Cerebellar nuclear complex (tissue), 1 donor: ENCODE results near the gene ZZZ3.
"Not testable (repeated sequence)": the region's sequence is repeated elsewhere in the genome, so short reads cannot be mapped to it uniquely, and the experiment has no call there.

Experiments used
- DNase-seq, 2 experiments: peaks; one replicate each; lab custom pipeline; 2025; lab: John Stamatoyannopoulos, UW

ZZZ3 gene

DNA sequence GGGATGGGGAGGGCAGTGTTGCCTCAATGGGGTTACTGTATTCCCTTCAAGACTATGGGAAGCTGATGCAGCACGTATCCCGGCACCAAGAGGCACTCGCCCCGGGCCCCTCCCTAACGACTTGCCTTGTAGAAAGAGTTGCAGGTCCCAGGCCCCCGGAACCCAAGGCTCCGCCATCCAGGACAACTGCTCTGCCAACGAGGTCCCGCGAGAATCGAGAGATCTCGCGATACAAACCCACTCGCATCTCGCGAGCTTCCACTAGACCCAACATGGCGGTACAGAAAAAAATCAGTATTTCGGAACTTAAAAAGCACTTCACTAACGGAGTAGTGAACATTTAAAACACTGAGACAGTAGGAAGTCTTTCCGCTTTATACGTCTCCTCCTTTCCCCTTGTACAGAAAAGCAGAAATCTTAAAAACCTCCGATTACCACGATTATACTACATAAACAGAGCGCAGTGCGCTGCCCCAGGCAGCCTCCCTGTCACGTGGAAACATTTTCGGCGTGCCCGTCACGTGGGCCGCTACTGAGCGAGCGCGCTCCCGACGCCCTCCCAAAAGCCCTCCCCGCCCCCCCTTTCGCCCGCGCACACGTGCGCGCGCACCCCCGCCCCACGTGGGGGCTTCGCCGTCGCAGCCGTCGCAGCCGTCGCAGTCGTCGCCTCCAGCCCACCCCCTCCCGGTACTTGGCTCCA lies at the start of gene ZZZ3:
Gene ZZZ3, minus strand, starts transcription at position 199 of the 700 bp plus-strand sequence. CDS start 49,304 bp downstream, outside the sequence.
- DNase-seq, result peak; percentile 9 to 70

DNA sequence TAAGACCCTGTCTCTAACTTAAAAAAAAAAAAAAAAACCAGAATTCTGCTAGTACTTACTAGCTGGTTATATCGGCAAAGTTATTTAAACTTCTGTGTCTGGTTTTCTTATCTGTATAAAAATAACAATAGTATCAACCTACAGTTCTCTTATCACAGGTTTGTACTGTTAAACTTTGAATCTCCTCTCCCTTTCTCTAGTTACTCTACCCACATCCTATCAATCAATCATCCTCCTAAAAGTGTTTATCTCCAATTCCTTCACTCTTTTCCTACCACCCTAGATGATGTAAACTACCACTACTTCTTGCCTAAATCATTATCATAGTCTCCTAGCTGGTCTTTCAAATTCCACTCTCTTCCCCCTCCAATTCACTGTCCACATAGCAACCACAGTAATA lies 49.6 kb upstream of the ZZZ3 start:
- no peak for DNase-seq

DNA sequence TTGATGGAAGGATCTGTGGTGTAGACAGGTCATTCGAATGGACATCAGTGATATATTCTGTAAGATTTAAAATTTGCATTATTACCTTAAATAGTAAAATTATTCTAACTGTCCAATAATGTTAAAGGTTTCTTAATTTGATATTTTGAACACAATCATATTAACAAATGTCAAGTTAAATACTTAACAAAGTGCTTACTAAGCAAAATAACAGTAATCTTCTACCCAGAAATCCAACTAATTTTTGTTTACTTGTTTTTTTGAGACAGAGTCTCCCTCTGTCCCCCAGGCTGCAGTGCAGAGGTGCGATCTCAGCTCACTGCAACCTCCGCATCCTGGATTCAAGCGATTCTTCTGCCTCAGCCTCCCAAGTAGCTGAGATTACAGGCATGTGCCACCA lies 43.2 kb upstream of the ZZZ3 start:
- DNase-seq, result no peak

DNA sequence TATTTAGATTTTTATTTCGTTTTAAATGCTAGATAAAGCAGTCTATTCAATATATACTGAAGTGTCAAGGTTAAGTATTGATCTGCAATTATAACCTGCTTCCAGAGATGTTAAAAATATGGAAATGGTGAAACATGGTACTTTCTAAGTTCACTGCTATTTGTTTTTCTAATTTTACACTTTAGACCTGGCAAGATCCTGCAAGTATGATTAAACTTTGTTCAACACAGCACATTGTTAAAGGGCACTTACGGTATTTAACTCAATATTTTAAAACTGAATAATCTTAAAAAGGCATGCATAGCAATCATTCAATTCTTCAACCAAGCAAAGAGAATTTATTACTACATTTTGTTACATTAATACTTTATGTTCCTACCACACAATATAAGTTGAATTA lies 35.7 kb upstream of the ZZZ3 start:
- DNase-seq, result no peak

DNA sequence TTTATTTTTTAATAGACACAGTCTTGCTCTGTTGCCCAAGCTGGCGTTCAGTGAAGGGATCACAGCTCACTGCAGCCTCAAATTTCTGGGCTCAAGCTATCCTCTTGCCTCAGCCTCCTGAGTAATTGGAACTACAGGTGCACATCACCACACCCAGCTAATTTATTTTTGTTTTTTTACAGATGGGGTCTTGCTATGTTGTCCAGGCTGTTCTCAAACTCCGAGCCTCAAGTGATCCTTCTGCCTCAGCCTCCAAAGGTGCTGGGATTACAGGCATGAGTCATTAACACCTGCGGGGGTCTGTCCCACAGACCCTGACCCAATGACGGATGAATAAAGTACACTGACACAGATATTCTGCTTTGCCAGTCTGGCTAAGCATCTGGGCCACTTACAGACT lies 33.6 kb upstream of the ZZZ3 start:
- no peak for DNase-seq

DNA sequence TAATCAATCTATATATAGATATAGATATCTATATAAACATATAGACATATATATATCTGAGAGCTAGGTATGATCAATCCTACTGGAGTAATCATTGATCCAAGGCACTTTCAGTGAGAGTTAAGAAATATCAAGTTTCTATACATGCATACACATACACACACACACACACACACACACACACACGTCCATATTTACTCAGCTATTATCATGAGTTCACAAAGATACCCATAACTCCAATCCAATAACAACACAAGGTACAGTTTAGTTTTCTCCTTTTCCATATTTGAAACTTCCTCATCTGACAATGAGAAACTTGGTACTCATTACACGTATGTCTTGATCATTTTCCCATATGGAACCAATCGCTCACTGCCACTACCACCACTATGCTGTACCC lies 27.3 kb upstream of the ZZZ3 start:
- no peak for DNase-seq

DNA sequence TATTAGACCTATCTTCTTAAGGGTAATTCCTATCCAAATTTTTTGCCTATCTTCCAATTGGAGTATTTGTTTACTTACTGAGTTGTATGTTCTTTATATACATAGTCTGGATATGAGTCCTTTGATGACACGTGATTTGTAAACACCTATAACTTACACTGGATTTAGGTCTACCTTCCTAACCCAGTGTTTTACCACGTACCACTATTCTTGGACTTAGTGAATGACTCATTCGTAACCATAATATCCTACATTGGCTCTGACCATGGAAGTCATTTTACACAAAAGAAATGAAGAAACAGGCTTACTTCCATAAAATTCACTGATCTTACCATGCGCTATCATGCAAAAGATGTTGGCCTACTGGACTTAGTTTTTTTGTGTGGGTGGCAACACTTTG lies 23.9 kb upstream of the ZZZ3 start:
- DNase-seq, result no peak

DNA sequence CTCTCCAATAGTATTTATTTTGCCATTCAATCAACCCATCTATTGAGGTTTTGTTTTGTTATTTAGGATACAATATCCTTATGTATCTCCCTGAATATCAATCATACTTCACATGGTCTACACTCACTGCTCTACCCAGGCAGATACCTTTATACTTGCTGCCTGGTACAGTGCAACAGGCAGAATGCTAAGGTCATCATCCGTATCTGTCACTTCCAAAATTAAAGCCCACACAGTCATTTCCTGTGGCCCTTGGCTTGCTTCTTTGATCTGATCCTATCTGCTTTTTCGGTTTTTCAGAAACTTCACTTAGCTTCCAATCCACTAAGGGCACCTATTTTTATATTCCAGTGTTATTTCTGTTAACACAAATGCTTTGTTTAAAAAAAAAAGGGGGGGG lies 22.3 kb upstream of the ZZZ3 start:
- DNase-seq, result no peak

DNA sequence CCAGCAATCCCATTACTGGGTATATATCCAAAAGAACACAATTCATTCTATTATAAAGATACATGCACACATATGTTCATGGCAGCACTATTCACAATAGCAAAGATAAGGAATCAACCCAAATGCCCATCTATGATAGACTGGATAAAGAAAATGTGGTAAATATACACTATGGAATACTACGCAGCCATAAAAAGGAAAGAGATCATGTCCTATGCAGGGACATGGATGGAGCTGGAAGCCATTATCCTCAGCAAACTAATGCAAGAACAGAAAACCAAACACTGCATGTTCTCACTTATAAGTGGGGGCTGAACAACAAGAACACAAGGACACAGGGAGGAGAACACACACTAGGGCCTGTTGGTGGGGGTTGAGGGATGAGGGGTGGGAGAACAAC lies 17.2 kb upstream of the ZZZ3 start:
- not testable (repeated sequence) for DNase-seq

DNA sequence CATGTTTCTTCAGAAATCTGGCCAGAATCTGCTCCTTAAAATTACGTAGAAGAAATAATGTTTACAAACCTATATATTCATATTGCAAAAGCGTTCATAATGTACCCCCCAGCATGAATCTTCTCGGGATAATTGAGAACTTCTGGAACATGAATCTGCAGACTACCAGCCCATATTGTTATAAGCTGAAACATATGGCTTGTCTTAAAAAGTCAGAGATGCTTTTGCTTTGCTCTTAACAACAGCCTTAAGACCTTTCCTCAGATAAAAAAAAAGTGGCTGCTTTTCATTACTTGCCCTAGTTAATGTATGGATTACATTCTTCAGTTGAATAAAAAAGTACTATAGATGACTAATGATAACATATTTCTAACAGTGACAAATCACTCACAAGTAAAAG lies 15.0 kb upstream of the ZZZ3 start:
- no peak for DNase-seq

DNA sequence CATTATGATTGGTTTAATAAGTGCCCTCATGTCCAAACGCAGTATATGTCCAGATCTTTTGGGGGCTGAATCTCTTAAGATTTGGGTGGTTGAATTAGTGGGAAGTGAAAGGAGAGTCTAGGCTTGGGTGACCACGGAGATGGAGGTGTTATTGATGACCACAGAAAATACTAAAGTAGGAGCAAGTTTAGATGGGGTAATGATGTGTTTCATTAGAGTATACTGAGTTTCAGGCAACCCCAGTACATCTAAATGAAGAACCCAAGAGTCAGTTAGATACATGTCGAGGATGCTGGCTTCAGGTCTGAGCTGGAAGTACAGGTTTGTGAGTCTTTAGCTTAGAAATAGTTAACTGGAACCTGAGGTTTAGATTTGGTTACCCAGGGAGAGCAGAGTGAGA lies 6.5 kb upstream of the ZZZ3 start:
- DNase-seq, result no peak

DNA sequence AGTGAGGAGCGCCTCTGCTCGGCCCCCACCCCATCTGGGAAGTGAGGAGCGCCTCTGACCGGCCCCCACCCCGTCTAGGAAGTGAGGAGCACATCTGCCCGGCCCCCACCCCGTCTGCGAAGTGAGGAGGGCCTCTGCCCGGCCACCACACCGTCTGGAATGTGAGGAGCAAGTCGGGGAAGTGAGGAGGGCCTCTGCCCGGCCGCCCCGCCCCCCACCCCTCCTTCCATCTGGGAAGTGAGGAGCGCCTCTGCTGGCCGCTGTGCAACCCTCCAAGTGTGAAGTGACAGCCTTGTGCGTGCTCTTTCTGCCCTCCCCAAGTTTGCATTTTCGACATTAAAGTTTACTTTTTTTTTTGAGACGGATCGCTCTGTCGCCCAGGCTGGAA lies 5.1 kb upstream of the ZZZ3 start:
- DNase-seq, result no peak

DNA sequence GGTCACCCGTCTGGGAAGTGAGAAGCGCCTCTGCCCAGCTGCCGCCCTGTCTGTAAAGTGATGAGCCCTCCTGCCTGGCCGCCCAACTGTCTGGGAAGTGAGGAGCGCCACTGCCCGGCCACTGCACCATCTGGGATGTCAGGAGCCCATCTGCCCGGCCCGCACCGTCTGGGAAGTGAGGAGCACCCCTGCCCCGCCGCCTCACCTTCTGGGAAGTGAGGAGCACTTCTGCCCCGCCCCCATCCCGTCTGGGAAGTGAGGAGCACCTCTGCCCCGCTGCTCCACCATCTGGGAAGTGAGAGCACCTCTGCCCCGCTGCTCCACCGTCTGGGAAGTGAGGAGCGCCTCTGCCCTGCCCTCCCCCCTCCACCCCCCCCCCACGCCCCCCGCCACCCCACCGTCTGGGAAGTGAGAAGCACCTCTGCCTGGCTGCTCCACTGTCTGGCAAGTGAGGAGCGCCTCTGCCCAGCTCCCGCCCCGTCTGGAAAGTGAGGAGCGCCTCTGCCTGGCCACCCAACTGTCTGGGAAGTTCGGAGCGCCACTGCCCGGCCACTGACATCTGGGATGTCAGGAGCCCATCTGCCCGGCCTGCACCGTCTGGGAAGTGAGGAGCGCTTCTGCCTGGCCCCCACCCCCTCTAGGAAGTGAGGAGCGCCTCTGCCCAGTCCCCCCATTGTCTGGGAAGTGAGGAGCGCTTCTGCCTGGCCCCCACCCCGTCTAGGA lies 4.5 kb upstream of the ZZZ3 start:
- DNase-seq, result no peak

DNA sequence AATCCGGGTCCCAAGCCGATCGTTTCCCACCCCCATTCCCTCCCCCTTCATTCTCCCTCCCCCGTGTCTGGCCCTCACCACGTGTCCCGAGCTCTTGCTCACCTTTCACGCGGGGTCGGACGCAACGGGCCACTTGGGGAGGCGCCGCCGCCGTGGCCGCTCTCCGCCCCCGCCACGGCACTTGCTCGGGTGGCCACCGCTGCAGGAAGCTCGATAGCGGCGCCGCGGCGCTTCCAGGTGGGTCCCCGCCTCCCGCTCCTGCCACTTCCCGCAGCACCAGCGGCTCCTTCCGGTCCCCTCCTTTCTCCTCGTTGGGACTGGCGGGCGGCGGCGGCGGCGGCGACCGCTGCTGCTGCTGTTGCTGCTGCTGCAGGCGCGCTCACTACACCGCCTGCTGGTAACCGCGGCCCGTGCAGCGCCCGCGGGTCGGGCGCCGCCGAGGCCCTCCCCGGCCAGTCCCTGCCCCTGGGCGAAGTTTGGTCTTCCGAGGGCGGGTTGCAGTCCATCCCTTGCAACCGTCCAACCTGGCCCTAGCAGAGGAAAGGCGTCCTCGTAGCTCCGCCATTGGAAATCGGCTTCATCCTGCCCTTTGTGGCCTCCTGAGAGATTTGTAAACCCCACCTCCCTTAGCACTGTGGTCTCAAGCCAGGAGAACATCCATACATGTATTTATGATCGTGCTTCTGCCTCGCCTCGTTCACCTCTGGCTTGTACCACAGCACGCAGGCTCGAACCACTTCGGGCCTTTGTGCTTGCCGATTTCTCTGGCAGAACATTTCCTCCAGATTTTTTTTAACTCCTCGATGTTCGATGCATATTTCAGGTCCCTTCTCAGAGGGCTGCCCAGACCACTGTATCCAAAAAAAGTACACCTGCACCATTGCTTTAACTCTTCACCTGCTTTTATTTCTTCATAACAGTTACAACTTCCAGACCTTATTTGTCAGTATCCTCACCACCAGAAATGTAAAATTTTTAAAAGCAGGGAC lies 996 bp upstream of the ZZZ3 start:
- DNase-seq, result peak in 1 of 2 experiments; percentile 26

DNA sequence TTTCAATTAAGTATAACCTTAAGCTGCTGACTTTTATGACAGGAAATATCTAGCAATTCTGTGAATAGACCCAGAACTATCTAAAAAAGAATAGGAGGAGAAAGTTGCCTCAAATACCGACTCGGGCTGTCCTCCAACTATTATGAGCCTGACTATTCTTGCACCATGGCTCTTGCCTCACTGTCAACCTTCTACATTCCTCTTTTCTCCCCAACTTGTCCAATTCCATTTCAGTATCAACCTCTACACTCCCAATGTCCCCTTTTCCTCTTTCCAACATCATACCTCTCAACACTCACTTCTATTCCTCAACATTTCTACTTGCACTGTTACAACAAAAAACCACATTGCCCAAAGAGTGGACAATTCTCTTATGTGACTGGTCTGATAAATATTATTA lies 2.3 kb downstream of the ZZZ3 start:
- DNase-seq, result no peak

DNA sequence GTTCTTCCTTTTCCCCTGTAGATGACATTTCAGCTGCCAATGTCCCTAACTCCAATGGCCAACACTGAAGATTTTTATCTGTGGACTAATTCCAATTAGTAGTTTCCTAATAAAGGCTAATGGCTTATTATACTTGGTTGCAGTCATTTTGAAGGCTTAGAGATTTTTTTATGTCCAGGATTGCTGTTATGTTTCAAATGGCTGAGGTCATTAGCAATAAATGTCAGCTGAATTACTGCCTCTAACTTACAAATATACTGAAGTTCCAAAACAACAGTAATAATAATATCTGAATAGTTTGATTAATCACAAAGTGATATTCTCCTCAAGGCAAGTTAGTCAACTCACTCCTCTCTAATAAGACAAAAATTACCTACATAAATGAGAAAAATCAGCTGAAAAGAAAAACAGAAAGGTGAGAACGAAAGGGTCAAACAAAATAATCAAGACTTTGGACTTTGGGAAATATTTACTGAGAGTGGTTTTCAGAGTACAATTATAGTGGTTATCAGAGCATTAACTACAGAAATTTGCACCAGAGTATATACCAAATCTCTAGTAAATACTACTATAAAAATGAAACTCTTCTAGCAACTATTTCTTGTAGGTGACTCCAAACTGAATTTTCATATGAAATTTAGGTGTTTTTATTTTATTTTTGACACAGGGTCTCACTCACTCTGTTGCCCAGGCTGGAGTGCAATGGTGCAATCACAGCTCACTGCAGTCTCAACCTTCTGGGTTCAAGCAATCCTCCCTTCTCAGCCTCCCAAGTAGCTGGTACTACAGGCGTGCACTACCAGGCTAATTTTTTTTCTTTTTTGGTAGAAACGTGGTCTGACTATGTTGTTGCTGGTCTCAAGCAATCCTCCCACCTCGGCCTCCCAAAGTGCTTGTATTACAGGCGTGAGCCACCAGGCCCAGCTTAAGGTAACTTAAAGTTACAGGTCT lies 3.5 kb downstream of the ZZZ3 start:
- no peak for DNase-seq

DNA sequence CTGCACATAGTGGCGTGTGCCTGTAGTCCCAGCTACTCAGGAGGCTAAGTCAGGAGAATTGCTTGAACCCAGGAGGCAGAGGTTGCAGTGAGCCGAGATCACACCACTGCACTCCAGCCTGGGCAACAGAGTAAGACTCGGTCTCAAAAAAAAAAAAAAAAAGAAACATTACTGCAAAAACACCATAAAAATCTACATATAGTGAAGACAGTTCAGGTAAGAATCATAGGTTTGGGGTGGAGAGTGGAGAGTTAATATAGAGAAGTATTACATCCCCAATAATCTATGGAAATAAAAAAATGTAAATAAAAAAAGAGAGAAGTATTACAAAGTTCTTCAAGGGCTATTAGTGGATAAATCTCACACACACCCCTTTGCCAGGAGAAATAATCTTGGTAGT lies 7.7 kb downstream of the ZZZ3 start:
- not testable (repeated sequence) for DNase-seq

DNA sequence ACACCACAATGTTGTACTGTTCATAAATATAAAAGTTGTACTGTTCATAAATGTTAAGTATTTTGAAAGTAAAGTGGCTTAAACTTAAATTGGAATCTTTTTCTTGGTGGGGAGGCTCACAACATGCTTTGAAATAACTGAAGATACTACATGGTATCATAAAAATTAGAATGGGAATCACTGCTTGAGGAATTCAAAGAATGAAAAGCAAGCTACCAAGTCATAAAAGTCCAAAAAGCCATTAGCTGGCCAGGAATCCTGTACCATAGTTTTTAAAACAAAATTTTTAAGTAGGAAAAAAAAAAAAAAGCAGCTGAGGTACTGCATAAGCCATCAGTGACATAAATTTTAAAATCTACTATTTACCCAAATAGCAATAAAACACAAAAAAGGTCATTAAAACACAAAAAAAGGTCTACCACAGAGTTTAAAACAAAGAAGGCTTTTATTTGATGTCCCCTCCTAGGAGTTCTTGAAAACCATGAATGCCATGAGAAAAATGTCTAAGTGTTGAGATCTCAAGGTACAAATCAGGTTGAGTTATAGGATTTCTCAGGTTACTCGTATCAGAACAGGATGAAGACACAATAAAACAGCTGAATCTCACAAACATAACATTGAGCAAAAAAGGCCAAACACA lies 8.6 kb downstream of the ZZZ3 start:
- DNase-seq, result no peak

DNA sequence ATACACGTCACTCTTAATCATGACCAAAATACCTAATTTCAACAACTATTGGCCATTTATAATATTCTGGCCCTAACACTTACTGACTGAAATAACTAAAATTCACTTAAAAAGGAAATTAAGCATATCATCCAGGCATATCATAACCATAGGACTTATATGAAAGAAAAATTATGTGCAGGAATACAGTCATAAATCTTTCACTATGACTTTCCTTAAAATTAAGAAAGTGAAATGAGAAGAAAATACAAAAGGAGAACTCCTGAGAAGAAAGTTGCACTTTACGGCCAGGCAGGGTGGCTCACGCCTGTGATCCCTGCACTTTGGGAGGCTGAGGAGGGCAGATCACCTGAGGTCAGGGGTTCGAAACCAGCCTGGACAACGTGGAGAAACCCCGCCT lies 9.4 kb downstream of the ZZZ3 start:
- no peak for DNase-seq

DNA sequence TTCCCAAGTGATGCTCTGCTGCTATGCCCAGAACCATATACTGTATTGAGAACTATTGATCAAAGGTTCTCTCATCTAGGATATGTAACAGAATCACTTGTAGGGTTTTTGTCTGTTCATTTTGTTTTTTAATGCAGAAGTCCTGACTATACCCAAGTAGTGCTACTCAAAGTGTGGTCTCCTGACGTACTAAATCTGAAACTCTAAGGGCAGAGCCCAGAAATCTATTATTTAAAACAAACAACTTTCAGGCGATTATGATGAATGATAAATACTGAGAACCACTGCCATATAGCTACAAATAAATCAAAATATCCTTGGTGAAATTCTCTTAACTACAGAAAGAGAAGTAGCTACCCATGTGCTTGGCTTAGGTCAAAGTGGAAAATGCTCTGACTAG lies 10.1 kb downstream of the ZZZ3 start:
- DNase-seq, result no peak

DNA sequence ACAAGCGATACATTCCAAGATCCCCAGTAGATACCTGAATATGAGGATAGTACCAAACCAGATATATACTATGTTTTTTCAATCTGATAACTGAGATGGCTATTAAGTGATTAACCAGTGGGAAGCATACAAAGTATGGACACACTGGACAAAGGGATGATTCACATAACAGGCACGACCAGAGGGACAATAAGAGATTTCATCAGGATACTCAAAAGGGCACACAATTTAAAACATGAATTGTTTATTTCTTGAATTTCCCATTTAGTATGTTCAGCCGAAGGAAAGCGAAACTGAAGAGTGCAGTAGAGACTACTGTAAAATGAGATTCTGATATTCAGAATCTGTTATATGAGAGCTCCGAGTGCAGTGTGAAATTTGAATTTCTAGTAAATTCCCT lies 10.6 kb downstream of the ZZZ3 start:
- DNase-seq, result no peak
